ENCODE data around the gene PPP1R9A. TPM values are rescaled to one million over a fixed set of nuclear protein-coding genes. Genes with fewer than 3 reads are reported as not detected.
A peak's percentile ranks its signal among the peaks of the same experiment; 100 is the strongest.

PPP1R9A gene
- total RNA-seq, 2 experiments from 2014 or later = not detected

- Mint-ChIP-seq H3K27me3 (ENCODE audit: low read depth) (no peaks in the 10 kb centered on the region), H3K4me1 (ENCODE audit: low read depth) (no peaks in the 10 kb centered on the region), H3K4me3 (no peak overlapping the region), H3K27ac (no peak overlapping the region), H3K36me3 (ENCODE audit: low read depth) (no peaks in the 10 kb centered on the region), H3K9me3 (no peaks in the 10 kb centered on the region)
- CTCF ChIA-PET = interaction anchor here (0.6 kb wide), 1 partner anchor 264 kb away, joined by 3 read pairs; no protein-coding TSS in a partner anchor
- intact Hi-C loops (cut with micrococcal nuclease) = no loop called here
- no peak for DNase-seq
Measured at GRCh38 chr7:95213148-95213547, 305.8 kb downstream of the PPP1R9A start.

GRCh38 chr7:95213809-95214492 lies 306.6 kb downstream of the PPP1R9A start:
- H3K4me3 Mint-ChIP-seq = no peak overlapping the region
- intact Hi-C loops (cut with micrococcal nuclease) = no loop called here
- H3K36me3 Mint-ChIP-seq (ENCODE audit: low read depth) = no peaks in the 10 kb centered on the region
- no peak for DNase-seq
- CTCF ChIA-PET = interaction anchor here (0.6 kb wide), 1 partner anchor 263 kb away, joined by 3 read pairs; no protein-coding TSS in a partner anchor
- no peaks in the 10 kb centered on the region for H3K9me3 Mint-ChIP-seq
- no peaks in the 10 kb centered on the region for H3K27me3 Mint-ChIP-seq (ENCODE audit: low read depth)
- H3K27ac Mint-ChIP-seq = no peak overlapping the region
- no peaks in the 10 kb centered on the region for H3K4me1 Mint-ChIP-seq (ENCODE audit: low read depth)

GRCh38 chr7:95219721-95220120 lies 312.3 kb downstream of the PPP1R9A start:
- no peaks in the 10 kb centered on the region for H3K4me1 Mint-ChIP-seq (ENCODE audit: low read depth)
- H3K27ac Mint-ChIP-seq = no peak overlapping the region
- peaks cover 4% of the 10 kb centered on the region for H3K27me3 Mint-ChIP-seq (ENCODE audit: low read depth)
- intact Hi-C loops (cut with micrococcal nuclease) = no loop called here
- H3K36me3 Mint-ChIP-seq (ENCODE audit: low read depth) = no peaks in the 10 kb centered on the region
- DNase-seq = no peak
- CTCF ChIA-PET = no interaction called here
- no peak overlapping the region for H3K4me3 Mint-ChIP-seq
- H3K9me3 Mint-ChIP-seq = peaks cover 1% of the 10 kb centered on the region

- CTCF ChIA-PET = no interaction called here
- no peak for DNase-seq
- no peak overlapping the region for H3K27ac Mint-ChIP-seq
- peaks cover 4% of the 10 kb centered on the region for H3K27me3 Mint-ChIP-seq (ENCODE audit: low read depth)
- intact Hi-C loops (cut with micrococcal nuclease) = no loop called here
- no peaks in the 10 kb centered on the region for H3K36me3 Mint-ChIP-seq (ENCODE audit: low read depth)
- H3K4me3 Mint-ChIP-seq = no peak overlapping the region
- no peaks in the 10 kb centered on the region for H3K4me1 Mint-ChIP-seq (ENCODE audit: low read depth)
- H3K9me3 Mint-ChIP-seq = peaks cover 1% of the 10 kb centered on the region
Measured at GRCh38 chr7:95220328-95220727, 312.9 kb downstream of the PPP1R9A start.

GRCh38 chr7:95225301-95225700 lies 317.9 kb downstream of the PPP1R9A start:
- Mint-ChIP-seq H3K27ac (no peak overlapping the region), H3K27me3 (ENCODE audit: low read depth) (peaks cover 4% of the 10 kb centered on the region), H3K36me3 (ENCODE audit: low read depth) (no peaks in the 10 kb centered on the region), H3K4me3 (no peak overlapping the region), H3K4me1 (ENCODE audit: low read depth) (no peaks in the 10 kb centered on the region), H3K9me3 (peaks cover 1% of the 10 kb centered on the region)
- intact Hi-C loops (cut with micrococcal nuclease) = no loop called here
- CTCF ChIA-PET = interaction anchor here (0.8 kb wide), 1 partner anchor 22 kb away, joined by 3 read pairs; no protein-coding TSS in a partner anchor
- DNase-seq = no peak

GRCh38 chr7:95229301-95229700 lies 321.9 kb downstream of the PPP1R9A start:
- CTCF ChIA-PET = no interaction called here
- DNase-seq = no peak
- Mint-ChIP-seq H3K4me1 (ENCODE audit: low read depth) (no peaks in the 10 kb centered on the region), H3K4me3 (no peak overlapping the region), H3K27ac (no peak overlapping the region), H3K9me3 (peaks cover 2% of the 10 kb centered on the region), H3K27me3 (ENCODE audit: low read depth) (peaks cover under 1% of the 10 kb centered on the region), H3K36me3 (ENCODE audit: low read depth) (no peaks in the 10 kb centered on the region)
- intact Hi-C loops (cut with micrococcal nuclease) = no loop called here

GRCh38 chr7:95238252-95238943 lies 331.0 kb downstream of the PPP1R9A start:
- Mint-ChIP-seq H3K36me3 (ENCODE audit: low read depth) (no peaks in the 10 kb centered on the region), H3K27me3 (ENCODE audit: low read depth) (peaks cover 2% of the 10 kb centered on the region), H3K4me3 (no peak overlapping the region), H3K27ac (no peak overlapping the region), H3K4me1 (ENCODE audit: low read depth) (no peaks in the 10 kb centered on the region), H3K9me3 (no peaks in the 10 kb centered on the region)
- intact Hi-C loops (cut with micrococcal nuclease) = no loop called here
- CTCF ChIA-PET = no interaction called here
- no peak for DNase-seq

GRCh38 chr7:95240921-95241320 lies 333.5 kb downstream of the PPP1R9A start:
- Mint-ChIP-seq H3K9me3 (no peaks in the 10 kb centered on the region), H3K36me3 (ENCODE audit: low read depth) (no peaks in the 10 kb centered on the region), H3K4me1 (ENCODE audit: low read depth) (no peaks in the 10 kb centered on the region), H3K4me3 (no peak overlapping the region), H3K27me3 (ENCODE audit: low read depth) (peaks cover 2% of the 10 kb centered on the region), H3K27ac (no peak overlapping the region)
- intact Hi-C loops (cut with micrococcal nuclease) = no loop called here
- CTCF ChIA-PET = no interaction called here
- no peak for DNase-seq

- Mint-ChIP-seq H3K36me3 (ENCODE audit: low read depth) (no peaks in the 10 kb centered on the region), H3K9me3 (no peaks in the 10 kb centered on the region), H3K4me3 (no peak overlapping the region), H3K4me1 (ENCODE audit: low read depth) (no peaks in the 10 kb centered on the region), H3K27me3 (ENCODE audit: low read depth) (peaks cover 8% of the 10 kb centered on the region), H3K27ac (no peak overlapping the region)
- DNase-seq = no peak
- intact Hi-C loops (cut with micrococcal nuclease) = no loop called here
- CTCF ChIA-PET = interaction anchor here (0.9 kb wide), 1 partner anchor 235 kb away, joined by 3 read pairs; no protein-coding TSS in a partner anchor
Measured at GRCh38 chr7:95242266-95242665, 334.9 kb downstream of the PPP1R9A start.

- Mint-ChIP-seq H3K27ac (no peak overlapping the region), H3K4me1 (ENCODE audit: low read depth) (no peaks in the 10 kb centered on the region), H3K36me3 (ENCODE audit: low read depth) (no peaks in the 10 kb centered on the region), H3K4me3 (no peak overlapping the region), H3K27me3 (ENCODE audit: low read depth) (peaks cover 8% of the 10 kb centered on the region), H3K9me3 (no peaks in the 10 kb centered on the region)
- CTCF ChIA-PET = no interaction called here
- intact Hi-C loops (cut with micrococcal nuclease) = loop anchor here (5.0 kb wide), 1 partner anchor 233 kb away; no protein-coding TSS in a partner anchor
- DNase-seq = no peak
Measured at GRCh38 chr7:95244616-95245015, 337.2 kb downstream of the PPP1R9A start.

GRCh38 chr7:95245828-95246500 lies 338.6 kb downstream of the PPP1R9A start:
- CTCF ChIA-PET = no interaction called here
- no peak overlapping the region for H3K27ac Mint-ChIP-seq
- no peaks in the 10 kb centered on the region for H3K9me3 Mint-ChIP-seq

GRCh38 chr7:95246831-95247370 lies 339.5 kb downstream of the PPP1R9A start:
- CTCF ChIA-PET = interaction anchor here (0.7 to 1.1 kb wide), 4 partner anchors 9 to 798 kb away, joined by 3 to 4 read pairs (median 4); no protein-coding TSS in a partner anchor
- intact Hi-C loops (cut with micrococcal nuclease) = loop anchor here (1.0 to 5.0 kb wide), 2 partner anchors 230 to 798 kb away; no protein-coding TSS in a partner anchor
- no peaks in the 10 kb centered on the region for H3K4me1 Mint-ChIP-seq (ENCODE audit: low read depth)
- H3K27me3 Mint-ChIP-seq (ENCODE audit: low read depth) = peaks cover 8% of the 10 kb centered on the region
- DNase-seq = peak; percentile 49
- no peaks in the 10 kb centered on the region for H3K9me3 Mint-ChIP-seq
- H3K27ac Mint-ChIP-seq = no peak overlapping the region
- H3K4me3 Mint-ChIP-seq = no peak overlapping the region
- H3K36me3 Mint-ChIP-seq (ENCODE audit: low read depth) = no peaks in the 10 kb centered on the region

More at GRCh38 chr7:95245828-95246500, 338.6 kb downstream of the PPP1R9A start:
- Mint-ChIP-seq H3K27me3 (ENCODE audit: low read depth) (peaks cover 8% of the 10 kb centered on the region), H3K36me3 (ENCODE audit: low read depth) (no peaks in the 10 kb centered on the region), H3K4me1 (ENCODE audit: low read depth) (no peaks in the 10 kb centered on the region), H3K4me3 (no peak overlapping the region)
- intact Hi-C loops (cut with micrococcal nuclease) = loop anchor here (5.0 kb wide), 1 partner anchor 231 kb away; no protein-coding TSS in a partner anchor
- no peak for DNase-seq
